CD14-positive monocyte (primary cell): Measurements from ENCODE around the gene WDR82. TPM values are rescaled to one million over a fixed set of nuclear protein-coding genes. Genes with fewer than 3 reads are reported as not detected.
"Not testable (repeated sequence)": the region's sequence is repeated elsewhere in the genome, so short reads cannot be mapped to it uniquely, and the experiment has no call there.

Source experiments
- DNase-seq, 3 donors: peaks; one replicate each; pipeline ENCODE4 v3.0.0-alpha.2; 2011 to 2022
- H2AFZ ChIP-seq: 2 replicates; pipeline ENCODE4 v1.6.0; 2012; ENCODE audit warnings: mild to moderate bottlenecking, low read depth, low read length, inconsistent platforms; ENCODE audit not compliant: insufficient read depth, poor library complexity, severe bottlenecking
- H3K27ac ChIP-seq, 2 donors: 1 replicate in 1 of 2; 2 replicates in 1 of 2; pipeline ENCODE4 v1.5.1; 2012 to 2013; ENCODE audit warnings: low read length in 2 of 2, control low read depth in 1 of 2, inconsistent platforms in 1 of 2, low read depth in 1 of 2, mild to moderate bottlenecking in 1 of 2
- H3K27me3 ChIP-seq, 2 donors: one replicate each; pipeline versions ENCODE4 v1.6.0 to v1.6.1; 2011 to 2013; ENCODE audit warnings: low read length in 2 of 2; ENCODE audit not compliant: control insufficient read depth in 2 of 2, insufficient read depth in 2 of 2
- H3K36me3 ChIP-seq, 2 donors: replicated peaks in 1 of 2; 1 replicate in 1 of 2; 2 replicates in 1 of 2; pipeline versions ENCODE4 v1.5.1 to v1.6.1; 2012 to 2013; ENCODE audit warnings: low read length in 2 of 2, control low read depth in 1 of 2, inconsistent platforms in 1 of 2, mild to moderate bottlenecking in 1 of 2; ENCODE audit not compliant: insufficient read depth in 2 of 2, control insufficient read depth in 1 of 2
- H3K4me1 ChIP-seq, 2 donors: 1 replicate in 1 of 2; 2 replicates in 1 of 2; pipeline versions ENCODE4 v1.5.1 to v1.6.1; 2012 to 2013; ENCODE audit warnings: low read length in 2 of 2, control low read depth in 1 of 2, inconsistent platforms in 1 of 2, mild to moderate bottlenecking in 1 of 2, moderate library complexity in 1 of 2; ENCODE audit not compliant: insufficient read depth in 2 of 2, control insufficient read depth in 1 of 2
- H3K4me2 ChIP-seq: replicated peaks from 2 replicates; pipeline ENCODE3; 2012; ENCODE audit warnings: low read length, moderate library complexity, mild to moderate bottlenecking; ENCODE audit not compliant: poor library complexity, severe bottlenecking; ENCODE audit errors: extremely low read depth
- H3K4me3 ChIP-seq, 3 experiments: fragments of 200-600 bp in 1 of 3; sonication (generic) in 1 of 3; replicated peaks in 1 of 3; 1 replicate in 2 of 3; 2 replicates in 1 of 3; pipeline ENCODE4 v1.5.1; 2011 to 2013; ENCODE audit warnings: low read length in 3 of 3, mild to moderate bottlenecking in 3 of 3, control low read depth in 2 of 3, low read depth in 2 of 3, inconsistent platforms in 1 of 3, moderate library complexity in 1 of 3
- H3K79me2 ChIP-seq: 2 replicates; pipeline ENCODE4 v1.6.0; 2012; ENCODE audit warnings: mild to moderate bottlenecking, control low read depth, inconsistent platforms, low read length, moderate library complexity; ENCODE audit not compliant: insufficient read depth
- H3K9ac ChIP-seq: 2 replicates; pipeline ENCODE4 v1.6.0; 2017; ENCODE audit warnings: low read length, mild to moderate bottlenecking; ENCODE audit not compliant: insufficient read depth, poor library complexity, severe bottlenecking
- H3K9me3 ChIP-seq, 2 donors: replicated peaks in 1 of 2; 1 replicate in 1 of 2; 2 replicates in 1 of 2; pipeline versions ENCODE4 v1.5.1 to v1.6.1; 2012 to 2013; ENCODE audit warnings: low read length in 2 of 2, control low read depth in 1 of 2; ENCODE audit not compliant: control insufficient read depth in 1 of 2, insufficient read depth in 1 of 2
- H4K20me1 ChIP-seq: 2 replicates; pipeline ENCODE4 v1.6.0; 2012; ENCODE audit warnings: mild to moderate bottlenecking, low read length, control low read depth, moderate library complexity; ENCODE audit not compliant: insufficient read depth
- H3K27ac Mint-ChIP-seq, 7 donors: one replicate each; pipeline ENCODE4 v1.8.0; 2020; ENCODE audit warnings: mild to moderate bottlenecking in 7 of 7, mixed read lengths in 7 of 7, moderate library complexity in 6 of 7, inconsistent platforms in 2 of 7
- H3K27me3 Mint-ChIP-seq, 3 donors: one replicate each; pipeline ENCODE4 v1.8.0; 2021 to 2022; ENCODE audit warnings: low read depth in 3 of 3, mild to moderate bottlenecking in 3 of 3, mixed read lengths in 3 of 3, moderate library complexity in 3 of 3, inconsistent platforms in 1 of 3
- H3K36me3 Mint-ChIP-seq, 2 donors: one replicate each; pipeline ENCODE4 v1.8.0; 2020; ENCODE audit warnings: mixed read lengths in 2 of 2, inconsistent platforms in 1 of 2, mild to moderate bottlenecking in 1 of 2
- H3K4me1 Mint-ChIP-seq: one replicate; pipeline ENCODE4 v1.8.0; 2020; ENCODE audit warnings: mild to moderate bottlenecking, mixed read lengths
- H3K4me3 Mint-ChIP-seq, 2 donors: one replicate each; pipeline ENCODE4 v1.8.0; 2020; ENCODE audit warnings: mild to moderate bottlenecking in 2 of 2, mixed read lengths in 2 of 2, moderate library complexity in 1 of 2
- H3K9me3 Mint-ChIP-seq, 7 donors: one replicate each; pipeline ENCODE4 v1.8.0; 2020 to 2022; ENCODE audit warnings: mixed read lengths in 7 of 7, mild to moderate bottlenecking in 6 of 7, moderate library complexity in 6 of 7, inconsistent platforms in 2 of 7
- CTCF ChIP-seq: fragments of 200-600 bp; IDR thresholded peaks from one replicate; pipeline ENCODE4 v1.8.0; 2022; ENCODE audit warnings: antibody characterized with exemption, mild to moderate bottlenecking
- WGBS: methylation state at CpG from one replicate; pipeline ENCODE4 v1.1.5; 2013; ENCODE audit warnings: missing lambda C conversion rate; ENCODE audit not compliant: insufficient coverage; 5-methylcytosine and 5-hydroxymethylcytosine counted together
- intact Hi-C, 2 donors: fragments of 100-400 bp; cut with micrococcal nuclease; formaldehyde crosslinking; loops; one replicate each; pipeline versions ENCODE4 v1.15.0 to v1.15.1; 2023
- polyA plus RNA-seq, 3 donors: library from polyadenylated mRNA; depleted of rRNA in 1 of 3; unstranded in 2 of 3; stranded (reverse) in 1 of 3; fragments of 300-500 nt in 2 of 3; fragments of >200 nt in 1 of 3; fragmentation: Illumina TruSeq in 2 of 3; gene quantifications; 1 replicate in 2 of 3; 2 replicates in 1 of 3; pipeline ENCODE4 v1.2.3, GENCODE V29; 2012 to 2021

The WDR82 gene
- polyA plus RNA-seq, 3 donors = 27.3 to 33.4 (median 32.3) TPM

GRCh38 chr3:52277972-52278509 lies 408 bp downstream of the WDR82 start:
- peak; percentile 52 to 67 (median 58) for DNase-seq
- TF ChIP-seq CTCF = peak; percentile 52
- WGBS = under 1% methylated on average over 53 of the region's 54 CpGs
- Mint-ChIP-seq H3K9me3 (no peaks in the 10 kb centered on the region), H3K4me1 (peaks cover 52% of the 10 kb centered on the region), H3K36me3 (peaks cover 16 to 36% of the 10 kb centered on the region in 2 donors), H3K27me3 (peaks cover 0 to 4% (median 0%) of the 10 kb centered on the region in 3 donors), H3K27ac (peak overlapping the region; percentile 94 to 100 (median 99)), H3K4me3 (peak overlapping the region; percentile 98 to 100)
- Histone ChIP-seq H4K20me1 (peaks cover 45% of the 10 kb centered on the region), H3K9me3 (no peaks in the 10 kb centered on the region), H3K27ac (peak overlapping the region; percentile 93 to 97), H3K4me1 (peaks cover 28 to 46% of the 10 kb centered on the region in 2 donors), H3K27me3 (no peaks in the 10 kb centered on the region), H3K4me2 (peak overlapping the region; percentile 97), H3K4me3 (peak overlapping the region; percentile 74 to 97 (median 89)), H2AFZ (peak overlapping the region; percentile 78), H3K9ac (peak overlapping the region; percentile 83), H3K79me2 (peaks cover 65% of the 10 kb centered on the region), H3K36me3 (peaks cover 6 to 25% of the 10 kb centered on the region in 2 donors)
- intact Hi-C loops = loop anchor here (5.0 kb wide), 1 partner anchor 36 kb away; no protein-coding TSS in a partner anchor

DNA sequence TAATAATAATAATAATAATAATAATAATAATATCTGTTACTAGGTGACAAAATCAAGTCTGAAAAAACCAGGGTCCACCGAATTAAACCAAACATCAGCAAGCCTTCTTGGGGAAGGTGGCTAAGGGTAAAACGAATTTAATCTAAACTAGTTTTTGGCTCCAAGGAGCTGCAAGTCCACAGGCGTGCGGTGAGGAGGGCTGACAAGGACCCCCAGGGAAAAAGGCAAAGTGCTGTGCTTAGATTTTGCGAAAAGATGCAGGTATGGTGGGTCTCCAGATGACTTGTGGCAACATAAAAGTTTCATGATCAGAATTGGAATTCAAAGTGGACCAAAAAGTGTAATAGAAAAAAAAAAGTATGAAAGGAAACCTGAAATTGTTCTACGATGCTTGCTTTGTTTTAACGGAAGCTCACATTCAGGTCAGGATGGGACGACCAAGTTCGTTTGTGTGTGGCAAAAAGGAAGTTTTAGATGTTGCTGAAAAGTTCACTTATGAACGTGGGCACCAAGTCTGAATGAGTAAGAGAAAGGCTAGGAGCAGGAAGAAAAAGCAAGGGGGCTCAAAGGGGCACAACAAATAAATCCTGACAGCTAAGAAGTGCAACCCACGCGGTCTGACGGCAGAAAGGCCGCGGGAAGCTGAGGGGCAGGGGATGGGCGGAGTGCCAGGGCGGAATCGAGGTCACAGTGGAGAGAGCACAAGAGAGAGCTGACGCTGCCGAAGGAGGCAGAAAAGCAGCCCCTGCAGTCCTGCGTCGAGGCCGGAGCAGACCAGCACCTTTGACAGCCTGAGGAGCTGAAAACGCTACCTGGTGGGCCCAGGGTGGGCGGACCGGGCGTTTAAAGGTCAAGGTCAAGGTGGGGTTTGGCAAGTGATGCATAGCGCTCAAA lies 1.1 kb downstream of the WDR82 start:
- intact Hi-C loops = loop anchor here (5.0 kb wide), 1 partner anchor 35 kb away; no protein-coding TSS in a partner anchor
- Histone ChIP-seq H3K4me3 (peak overlapping the region; percentile 74 to 97 (median 89)), H4K20me1 (peaks cover 52% of the 10 kb centered on the region), H2AFZ (no peak overlapping the region), H3K27ac (peak overlapping the region; percentile 93 to 97), H3K9me3 (no peaks in the 10 kb centered on the region), H3K27me3 (no peaks in the 10 kb centered on the region), H3K4me1 (peaks cover 28 to 54% of the 10 kb centered on the region in 2 donors), H3K36me3 (peaks cover 12 to 31% of the 10 kb centered on the region in 2 donors), H3K9ac (peak overlapping the region; percentile 83), H3K79me2 (peaks cover 72% of the 10 kb centered on the region), H3K4me2 (peak overlapping the region; percentile 97)
- Mint-ChIP-seq H3K9me3 (no peaks in the 10 kb centered on the region), H3K4me1 (peaks cover 58% of the 10 kb centered on the region), H3K36me3 (peaks cover 21 to 44% of the 10 kb centered on the region in 2 donors), H3K4me3 (peak overlapping the region; percentile 98 to 100), H3K27me3 (peaks cover 0 to 4% (median 0%) of the 10 kb centered on the region in 3 donors), H3K27ac (peak overlapping the region; percentile 95 to 99 (median 97))
- 1% methylated on average over 22 of the region's 28 CpGs for WGBS
- TF ChIP-seq CTCF = no peak
- peak in 2 of 3 donors; percentile 30 to 31 for DNase-seq

DNA sequence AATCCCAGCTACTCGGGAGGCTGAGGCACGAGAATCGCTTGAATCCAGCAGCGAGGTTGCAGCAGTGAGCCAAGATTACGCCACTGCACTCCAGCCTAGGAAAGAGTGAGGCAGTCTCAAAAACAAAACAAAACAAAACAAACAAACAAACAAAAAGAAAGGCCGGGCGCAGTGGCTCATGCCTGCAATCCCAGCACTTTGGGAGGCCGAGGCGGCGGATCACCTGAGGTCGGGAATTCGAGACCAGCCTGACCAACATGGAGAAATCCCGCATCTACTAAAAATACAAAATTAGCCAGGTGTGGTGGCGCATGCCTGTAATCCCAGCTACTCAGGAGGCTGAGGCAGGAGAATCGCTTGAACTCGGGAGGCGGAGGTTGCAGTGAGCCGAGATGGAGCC lies 3.7 kb downstream of the WDR82 start:
- Histone ChIP-seq H3K27ac (peak overlapping the region in 1 of 2 donors; percentile 59), H3K36me3 (peaks cover 12 to 44% of the 10 kb centered on the region in 2 donors), H3K4me1 (peaks cover 49 to 79% of the 10 kb centered on the region in 2 donors), H4K20me1 (peaks cover 77% of the 10 kb centered on the region), H3K79me2 (peaks cover 92% of the 10 kb centered on the region)
- H3K9me3 Mint-ChIP-seq, H3K9me3 ChIP-seq, H3K4me3 ChIP-seq, H3K27me3 ChIP-seq, H3K4me2 ChIP-seq, H3K9ac ChIP-seq, H3K27me3 Mint-ChIP-seq, DNase-seq, H3K4me3 Mint-ChIP-seq, H2AFZ ChIP-seq: not testable (repeated sequence)
- intact Hi-C loops = loop anchor here (5.0 kb wide), 1 partner anchor 32 kb away; no protein-coding TSS in a partner anchor
- Mint-ChIP-seq H3K4me1 (peaks cover 77% of the 10 kb centered on the region), H3K36me3 (peaks cover 27 to 51% of the 10 kb centered on the region in 2 donors), H3K27ac (peak overlapping the region in 2 of 7 donors; percentile 80 to 82)
- 95% methylated on average over 14 of the region's 18 CpGs for WGBS
